ENCODE data around the gene PRKD1. TPM values are rescaled to one million over a fixed set of nuclear protein-coding genes. Genes with fewer than 3 reads are reported as not detected.

The PRKD1 gene
- total RNA-seq, 1 donor from 2014 or later: 33.7 TPM

GRCh38 chr14:29618323-29619067 is 309.2 kb downstream of the PRKD1 start:
- DNase-seq (ENCODE audit: low spot score): no peak

DNA sequence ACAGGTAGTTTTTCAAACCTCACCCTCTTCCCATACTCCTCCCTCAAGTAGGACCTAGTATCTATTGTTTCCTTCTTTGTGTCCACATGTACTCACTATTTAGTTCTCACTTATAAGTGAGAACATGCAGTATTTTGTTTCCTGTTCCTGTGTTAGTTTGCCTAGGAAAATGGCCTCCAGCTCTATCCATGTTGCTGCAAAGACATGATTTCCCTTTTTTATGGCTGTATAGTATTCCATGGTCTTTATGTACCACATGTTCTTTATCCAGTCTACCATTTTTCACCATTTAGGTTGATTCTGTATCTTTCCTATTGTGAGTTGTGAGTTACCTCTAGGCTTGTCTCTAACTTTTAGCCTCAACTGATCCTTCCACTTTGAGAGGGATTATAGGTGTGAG is 310.7 kb downstream of the PRKD1 start:
- DNase-seq (ENCODE audit: low spot score): no peak

DNA sequence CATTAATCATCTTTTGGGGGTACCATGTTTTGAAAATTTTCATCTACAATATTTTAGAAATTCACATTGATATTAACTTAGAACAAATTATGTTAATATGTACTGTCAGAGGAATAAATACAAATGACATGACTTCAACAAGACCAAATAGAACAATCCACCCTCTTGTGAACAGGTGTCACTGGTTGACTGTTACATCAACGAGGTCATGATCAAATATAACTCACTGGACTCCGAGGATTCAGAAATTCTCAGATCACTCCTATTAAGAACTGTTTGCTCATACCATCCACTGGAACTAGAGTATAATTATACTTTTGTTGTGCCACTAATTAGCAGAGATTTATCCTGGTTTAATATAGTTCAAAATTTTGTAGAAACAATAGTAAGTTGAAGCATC is 318.8 kb downstream of the PRKD1 start:
- DNase-seq (ENCODE audit: low spot score): no peak

DNA sequence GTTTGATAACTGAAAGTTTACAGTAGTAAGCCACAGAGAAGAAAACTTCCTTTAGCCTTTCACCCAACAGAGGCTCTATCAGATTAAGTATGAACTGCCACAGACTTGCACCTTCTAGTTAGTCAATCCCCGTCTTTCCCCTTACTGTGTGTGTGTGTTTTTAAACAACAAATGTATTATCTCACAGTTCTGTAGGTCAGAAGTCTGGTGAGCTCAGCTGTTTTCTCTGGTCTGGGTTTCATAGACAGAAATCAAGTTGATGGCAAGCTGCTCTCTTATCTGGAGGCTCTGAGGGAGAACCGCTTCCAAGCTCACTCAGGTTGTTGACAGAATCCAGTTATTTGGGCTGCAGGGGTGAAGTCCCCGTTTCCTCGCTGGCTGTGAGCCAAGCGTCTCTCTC is 320.5 kb downstream of the PRKD1 start:
- no peak for DNase-seq (ENCODE audit: low spot score)

- no peak for DNase-seq (ENCODE audit: low spot score)
These were observed 324.0 kb downstream of the PRKD1 start for GRCh38 chr14:29603696-29604095.

DNA sequence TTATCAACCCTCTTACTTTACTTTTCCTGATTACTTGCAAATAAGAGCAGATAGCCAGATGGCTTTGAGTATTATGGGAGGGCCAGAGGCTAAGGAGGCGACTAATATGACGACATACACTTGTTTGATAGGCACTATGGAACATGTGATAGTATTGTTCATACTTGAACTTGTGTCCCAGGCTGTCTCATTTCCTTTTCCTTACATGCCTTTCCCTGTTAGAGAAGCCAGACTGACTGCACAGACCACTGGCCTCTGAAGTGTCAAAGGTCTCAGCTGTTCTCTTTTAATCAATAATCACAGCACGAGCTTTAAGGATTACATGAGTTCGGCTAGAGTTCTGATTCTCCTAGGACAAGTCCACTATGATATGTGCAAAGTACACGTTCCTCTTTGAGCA is 326.0 kb downstream of the PRKD1 start:
- DNase-seq (ENCODE audit: low spot score): no peak

- no peak for DNase-seq (ENCODE audit: low spot score)
These were observed 339.7 kb downstream of the PRKD1 start for GRCh38 chr14:29587761-29588470.

- DNase-seq (ENCODE audit: low spot score): no peak
These were observed 340.6 kb downstream of the PRKD1 start for GRCh38 chr14:29587046-29587445.

DNA sequence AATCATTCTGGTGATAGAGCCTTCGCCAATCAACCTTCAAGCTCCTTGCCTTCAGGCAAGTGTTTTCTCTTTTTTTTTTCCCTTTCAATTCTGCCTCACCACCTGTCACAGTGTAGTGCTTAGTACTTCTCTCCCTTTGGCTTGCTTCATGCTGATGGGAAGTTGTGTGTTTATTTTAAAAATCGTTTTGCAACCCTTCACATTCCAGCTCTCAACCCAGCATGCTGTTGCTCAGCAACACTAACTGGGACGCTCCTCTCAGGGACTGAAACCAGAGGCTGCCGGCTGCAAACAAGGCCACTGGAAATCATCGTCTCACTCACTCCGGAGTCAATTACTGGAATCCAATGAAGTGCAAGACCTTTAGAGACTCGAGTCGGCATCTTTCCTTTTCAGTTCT is 342.7 kb downstream of the PRKD1 start:
- peak; percentile 62 for DNase-seq (ENCODE audit: low spot score)

DNA sequence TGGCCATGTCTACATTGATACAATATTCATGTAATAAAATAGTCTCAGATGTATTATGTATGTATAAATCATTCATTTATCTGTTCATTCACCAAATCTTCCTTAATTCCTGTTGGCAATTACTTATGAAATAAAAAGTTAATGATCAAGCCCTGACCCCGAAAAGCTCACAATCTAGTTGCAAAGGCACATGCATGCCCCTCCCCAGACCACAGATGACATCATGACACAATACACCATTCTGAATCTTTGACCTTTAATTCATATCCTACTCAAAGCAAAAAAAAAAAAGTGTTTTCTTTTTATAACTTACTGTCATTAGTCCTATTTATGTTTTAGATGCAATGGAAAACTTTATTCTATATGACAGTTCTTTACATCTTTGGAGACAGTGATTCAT is 346.9 kb downstream of the PRKD1 start:
- no peak for DNase-seq (ENCODE audit: low spot score)

GRCh38 chr14:29579838-29580237 is 347.8 kb downstream of the PRKD1 start:
- DNase-seq (ENCODE audit: low spot score): no peak

GRCh38 chr14:29576927-29577326 is 350.7 kb downstream of the PRKD1 start:
- no peak for DNase-seq (ENCODE audit: low spot score)

- DNase-seq (ENCODE audit: low spot score): no peak
These were observed 358.5 kb downstream of the PRKD1 start for GRCh38 chr14:29569194-29569593.

GRCh38 chr14:29566194-29566593 is 361.5 kb downstream of the PRKD1 start:
- no peak for DNase-seq (ENCODE audit: low spot score)

DNA sequence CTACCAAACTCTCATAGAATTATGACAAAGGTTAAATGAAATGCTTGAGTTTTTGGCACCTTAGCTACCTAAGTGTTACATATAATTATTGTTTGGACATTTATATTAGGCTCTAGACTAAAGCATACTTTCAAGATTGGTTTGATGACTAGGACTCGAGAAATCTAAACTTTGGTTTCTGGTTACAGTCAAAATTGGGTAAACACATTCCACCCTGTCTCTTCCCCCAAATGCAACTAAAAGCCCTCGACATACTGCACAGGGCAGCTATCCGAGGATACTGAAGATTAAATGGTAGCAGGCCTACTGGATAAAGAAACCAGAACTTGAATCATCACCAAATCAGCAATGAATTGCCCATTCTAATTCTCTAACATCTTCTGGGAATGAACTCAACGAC is 369.1 kb downstream of the PRKD1 start:
- no peak for DNase-seq (ENCODE audit: low spot score)

DNA sequence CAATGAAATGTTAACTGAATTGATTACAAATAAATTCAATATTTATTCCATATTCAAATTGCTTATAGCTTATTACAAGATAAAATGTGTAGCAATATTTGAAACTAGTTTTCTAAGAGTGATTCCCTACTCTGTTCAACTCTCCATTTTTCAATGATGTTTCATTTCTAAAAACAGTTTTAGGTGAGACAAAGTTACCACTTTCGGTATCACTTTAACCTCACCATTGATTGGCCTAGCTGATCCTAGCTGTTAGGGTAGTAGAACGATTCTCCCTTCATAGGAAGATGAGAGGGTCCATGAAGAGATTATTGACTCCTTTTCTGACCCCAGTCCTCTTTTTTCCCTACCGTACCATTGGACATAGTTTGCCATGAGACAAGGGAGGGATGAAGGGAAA is 373.3 kb downstream of the PRKD1 start:
- no peak for DNase-seq (ENCODE audit: low spot score)

GRCh38 chr14:29553427-29553826 is 374.2 kb downstream of the PRKD1 start:
- no peak for DNase-seq (ENCODE audit: low spot score)

DNA sequence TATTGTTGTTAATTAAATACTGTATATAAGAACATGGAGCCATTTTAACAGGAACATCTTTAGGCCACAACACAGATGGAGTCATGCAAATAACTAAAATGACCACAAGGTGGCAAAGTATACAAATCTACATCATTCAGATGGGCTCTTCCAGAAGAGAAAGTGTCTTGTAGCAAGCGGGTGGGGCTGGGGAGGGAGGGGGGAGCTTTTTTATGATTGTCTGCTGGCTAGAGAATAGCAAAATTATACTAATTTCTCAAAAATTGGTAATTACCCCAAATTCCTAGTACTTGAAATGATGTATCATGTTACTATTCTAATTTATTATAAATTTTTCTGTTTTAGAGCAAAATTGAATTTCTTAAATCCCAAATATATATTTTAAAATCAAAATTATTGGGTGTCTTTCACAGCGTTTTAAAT is 378.7 kb downstream of the PRKD1 start:
- peak; percentile 57 for DNase-seq (ENCODE audit: low spot score)

- DNase-seq (ENCODE audit: low spot score): no peak
These were observed 381.9 kb downstream of the PRKD1 start for GRCh38 chr14:29545714-29546113.

DNA sequence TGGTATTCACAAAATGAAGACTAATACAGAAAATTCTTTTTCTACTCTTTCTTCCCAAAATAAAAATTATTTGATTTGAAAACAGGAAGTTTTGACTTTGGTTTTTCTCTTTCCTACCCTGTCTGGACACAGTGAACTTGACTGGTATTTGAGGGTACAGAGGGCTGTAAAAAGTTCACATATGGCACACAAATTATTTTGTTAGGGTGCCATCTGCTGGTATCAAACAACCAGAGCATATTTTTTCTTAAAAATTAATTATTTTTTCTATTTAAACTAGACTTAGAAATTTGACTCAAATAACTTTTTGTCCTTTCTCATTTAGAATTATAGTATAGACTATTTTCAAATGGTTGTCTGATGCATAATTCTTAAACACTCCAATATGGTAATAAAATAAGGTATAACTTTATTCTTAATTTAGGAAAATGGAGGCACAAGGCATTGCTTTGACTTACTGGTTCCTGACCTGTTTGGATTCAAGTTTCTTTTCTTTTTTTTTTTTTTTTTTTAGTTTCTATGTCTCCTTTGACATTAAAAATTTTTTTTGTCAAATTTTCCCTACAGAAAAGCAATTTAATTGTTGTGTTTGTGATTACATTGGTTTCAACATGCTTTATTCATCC is 390.6 kb downstream of the PRKD1 start:
- no peak for DNase-seq (ENCODE audit: low spot score)

GRCh38 chr14:29529418-29529817 is 398.2 kb downstream of the PRKD1 start:
- DNase-seq (ENCODE audit: low spot score): no peak

DNA sequence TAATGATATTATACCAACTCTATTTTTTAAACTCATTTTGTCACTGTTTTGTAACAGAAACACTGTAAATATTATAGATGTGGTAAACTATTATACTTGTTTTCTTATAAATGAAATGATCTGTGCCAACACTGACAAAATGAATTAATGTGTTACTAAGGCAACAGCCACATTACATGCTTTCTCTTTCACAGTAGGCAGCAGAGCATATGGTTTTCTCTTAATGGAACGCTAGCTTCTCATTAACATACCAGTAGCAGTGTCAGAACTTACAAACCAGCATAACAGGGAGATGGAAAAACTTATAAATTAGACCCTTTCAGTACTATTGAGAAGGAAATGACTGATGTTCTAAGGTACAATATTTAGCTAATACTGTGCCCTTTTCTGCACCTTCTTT is 398.8 kb downstream of the PRKD1 start:
- no peak for DNase-seq (ENCODE audit: low spot score)

GRCh38 chr14:29527286-29527685 is 400.4 kb downstream of the PRKD1 start:
- no peak for DNase-seq (ENCODE audit: low spot score)

Data from umbilical cord (tissue), 2 donors.